ENCODE data around the gene ARHGEF3.

The ARHGEF3 gene

DNA sequence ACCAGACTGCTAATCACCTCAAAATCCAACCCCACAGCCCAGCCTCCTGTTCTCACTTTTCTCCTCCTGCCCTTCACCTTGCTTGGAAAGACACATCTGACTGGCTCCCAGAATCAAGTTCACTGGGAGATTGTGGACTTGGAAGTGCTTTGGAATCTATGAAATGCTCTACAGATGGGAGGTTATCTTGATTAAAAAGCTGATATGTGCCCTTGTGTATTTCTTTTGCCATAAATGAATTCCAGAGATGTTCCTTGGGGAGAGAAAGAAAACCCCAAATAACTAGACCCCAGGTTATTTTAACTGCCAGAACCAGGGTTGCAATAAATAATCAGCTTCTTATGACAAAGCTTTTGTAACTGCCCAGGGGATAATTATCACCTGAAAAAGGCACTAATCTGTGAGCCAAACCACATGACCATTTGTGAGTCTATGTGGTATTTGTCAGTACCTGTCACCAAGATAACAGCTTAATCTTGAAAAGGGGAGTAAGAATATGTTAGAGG, 21.7 kb upstream of the ARHGEF3 start:
- no peak for DNase-seq (ENCODE audit: low read depth)

DNA sequence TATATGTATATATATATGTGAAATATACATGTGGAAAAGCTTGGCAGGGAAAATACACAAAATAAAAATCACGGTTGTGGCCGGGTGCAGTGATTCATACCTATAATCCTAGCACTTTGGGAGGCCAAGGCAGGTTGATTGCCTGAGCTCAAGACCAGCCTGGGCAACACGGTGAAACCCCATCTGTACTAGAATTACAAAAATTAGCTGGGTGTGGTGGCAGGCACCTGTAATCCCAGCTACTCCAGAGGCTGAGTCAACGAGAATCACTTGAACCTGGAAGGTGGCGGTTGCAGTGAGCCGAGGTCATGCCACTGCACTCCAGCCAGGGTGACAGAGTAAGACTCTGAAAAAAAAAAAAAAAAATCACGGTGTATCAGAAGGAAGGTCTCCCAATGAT, 20.8 kb upstream of the ARHGEF3 start:
- no peak for DNase-seq (ENCODE audit: low read depth)

DNA sequence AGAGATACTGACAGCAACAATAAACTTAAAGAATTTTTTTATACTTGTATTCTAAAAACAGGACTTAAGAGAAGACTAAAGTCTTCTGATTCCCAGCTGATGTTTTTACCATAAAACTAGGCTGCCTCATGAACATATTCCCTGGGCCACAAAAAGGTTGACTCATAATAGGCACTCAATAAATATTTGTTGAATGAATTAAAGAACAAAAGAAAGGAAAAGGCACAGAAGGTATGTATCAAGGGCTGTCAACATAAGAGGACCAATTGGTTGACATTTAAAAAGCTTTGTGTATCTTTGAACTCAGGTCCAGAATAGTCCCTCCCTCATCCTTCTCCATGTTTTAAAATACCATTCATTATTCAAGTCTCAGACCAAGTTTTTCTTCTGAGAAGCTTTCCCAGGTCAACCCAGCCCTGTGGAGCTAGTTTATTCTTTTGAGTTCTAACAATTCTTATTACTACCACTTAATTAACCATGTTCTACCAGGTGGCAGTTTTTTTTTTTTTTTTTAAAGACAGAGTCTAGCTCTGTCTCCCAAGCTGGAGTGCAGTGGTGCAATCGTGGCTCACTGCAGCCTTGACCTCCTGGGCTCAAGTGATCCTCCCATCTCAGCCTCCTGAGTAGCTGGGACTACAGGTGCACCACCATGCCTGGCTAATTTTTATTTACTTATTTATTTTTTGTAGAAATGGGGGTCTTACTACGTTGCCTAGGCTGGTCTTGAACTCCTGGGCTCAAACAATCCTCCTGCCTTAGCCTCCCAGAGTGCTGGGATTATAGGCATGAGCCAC, 17.5 kb upstream of the ARHGEF3 start:
- DNase-seq (ENCODE audit: low read depth), result no peak

DNA sequence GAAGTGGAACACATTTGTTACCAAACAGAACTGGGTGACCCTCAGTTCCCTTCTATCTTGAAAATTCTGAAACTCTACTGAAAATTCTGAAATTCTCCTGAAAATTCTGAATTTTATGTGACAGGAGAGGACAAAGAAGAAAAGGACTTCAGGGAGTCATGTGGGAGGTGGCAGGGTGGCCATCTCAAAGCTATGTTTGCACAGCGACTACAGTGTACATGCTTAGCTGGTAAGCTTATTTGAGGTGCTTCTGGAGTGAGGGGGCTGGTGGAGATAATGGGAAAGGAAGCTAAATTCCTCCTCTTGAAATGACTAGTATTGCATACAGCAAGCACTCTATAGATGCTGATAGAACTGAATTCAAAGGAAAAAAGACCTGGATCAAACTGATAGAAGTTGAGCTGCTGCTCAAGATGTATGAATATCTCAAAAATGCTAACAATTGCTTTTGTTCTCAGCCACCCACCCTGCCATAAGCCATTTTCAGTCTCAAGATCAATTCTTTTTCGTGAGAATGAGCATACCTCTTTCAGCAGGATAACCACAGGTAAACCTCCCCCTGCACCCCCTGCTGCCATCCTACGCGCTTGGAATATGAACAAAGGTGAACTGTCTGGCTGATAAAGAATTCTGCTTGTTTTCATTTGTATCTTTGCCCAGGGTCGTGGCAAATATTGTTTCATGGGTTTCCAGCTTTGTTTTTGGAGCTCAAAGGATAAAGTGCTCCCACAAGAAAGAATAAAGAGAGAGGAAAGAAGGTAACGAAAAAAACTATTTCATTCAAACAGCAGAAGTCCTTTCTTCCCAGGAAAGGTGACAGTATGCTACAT, 16.6 kb upstream of the ARHGEF3 start:
- DNase-seq (ENCODE audit: low read depth), result no peak

DNA sequence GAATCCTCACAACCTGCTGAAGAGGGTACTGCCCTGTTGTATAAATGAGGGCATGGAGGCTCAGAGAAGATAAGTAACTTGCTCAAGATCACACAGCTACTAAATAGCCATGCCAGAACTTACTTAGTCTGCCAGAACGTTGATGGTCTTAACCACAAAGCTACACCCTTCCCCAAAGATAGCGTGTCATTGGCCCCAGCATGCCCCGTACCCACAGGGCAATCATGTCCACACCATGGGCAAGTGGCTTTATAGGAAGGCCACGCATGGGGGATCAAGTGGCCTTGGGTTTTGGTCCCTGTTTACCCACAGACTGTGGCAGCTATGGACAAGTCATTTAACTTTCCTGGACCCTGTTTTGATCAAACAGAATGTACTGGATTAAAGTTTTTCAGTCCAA, 15.9 kb upstream of the ARHGEF3 start:
- DNase-seq (ENCODE audit: low read depth), result no peak

DNA sequence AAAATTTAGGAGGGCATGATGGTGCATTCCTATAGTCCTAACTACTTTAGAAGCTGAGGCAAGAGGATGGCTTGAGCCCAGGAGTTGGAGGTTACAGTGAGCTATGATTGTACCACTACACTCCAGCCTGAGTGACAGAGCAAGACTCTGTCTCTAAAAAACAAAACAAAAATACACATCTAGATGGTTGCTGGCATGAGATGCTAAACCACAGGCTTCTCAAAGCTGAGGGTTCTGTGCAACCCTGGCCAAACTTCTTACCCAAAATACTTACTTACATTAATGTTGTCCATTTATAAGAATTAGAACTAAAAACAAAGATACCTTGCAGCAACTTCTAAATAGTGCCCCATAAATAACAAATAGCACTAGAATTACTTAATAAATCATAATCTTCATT, 14.3 kb upstream of the ARHGEF3 start:
- DNase-seq (ENCODE audit: low read depth), result no peak

DNA sequence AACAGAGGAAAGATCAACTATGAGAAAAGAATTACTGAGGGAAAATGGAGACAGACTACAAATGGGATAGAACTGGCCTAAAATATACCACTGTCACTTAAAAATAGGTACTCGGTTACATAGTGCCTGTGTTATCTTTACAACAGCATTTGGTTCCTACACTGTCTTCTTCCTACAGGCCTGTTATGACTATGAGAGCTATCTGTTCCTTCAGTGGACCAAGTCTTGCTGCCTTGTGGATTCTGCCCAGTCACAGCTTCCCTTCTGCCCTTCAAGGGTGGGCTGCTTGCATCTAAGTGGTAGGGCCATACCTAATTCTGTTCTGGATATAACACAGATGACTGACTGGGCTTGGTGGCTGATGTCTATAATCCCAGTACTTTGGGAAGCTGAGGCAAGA, 13.8 kb upstream of the ARHGEF3 start:
- no peak for DNase-seq (ENCODE audit: low read depth)

DNA sequence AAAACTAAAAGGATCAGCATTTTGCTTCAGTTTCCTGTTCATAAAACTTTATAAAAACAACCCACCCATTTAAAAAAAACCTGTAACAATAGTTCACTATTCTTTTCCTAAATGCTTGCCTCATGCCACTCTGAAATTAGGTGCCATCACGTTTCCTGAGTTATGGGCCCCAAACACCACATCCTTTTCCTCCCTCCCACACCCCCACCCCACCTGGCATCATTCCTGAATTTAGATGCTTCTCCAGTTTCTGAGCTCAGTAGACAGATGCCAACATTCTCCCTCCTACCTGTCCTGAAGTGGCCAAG, 11.9 kb upstream of the ARHGEF3 start:
- DNase-seq (ENCODE audit: low read depth), result no peak

DNA sequence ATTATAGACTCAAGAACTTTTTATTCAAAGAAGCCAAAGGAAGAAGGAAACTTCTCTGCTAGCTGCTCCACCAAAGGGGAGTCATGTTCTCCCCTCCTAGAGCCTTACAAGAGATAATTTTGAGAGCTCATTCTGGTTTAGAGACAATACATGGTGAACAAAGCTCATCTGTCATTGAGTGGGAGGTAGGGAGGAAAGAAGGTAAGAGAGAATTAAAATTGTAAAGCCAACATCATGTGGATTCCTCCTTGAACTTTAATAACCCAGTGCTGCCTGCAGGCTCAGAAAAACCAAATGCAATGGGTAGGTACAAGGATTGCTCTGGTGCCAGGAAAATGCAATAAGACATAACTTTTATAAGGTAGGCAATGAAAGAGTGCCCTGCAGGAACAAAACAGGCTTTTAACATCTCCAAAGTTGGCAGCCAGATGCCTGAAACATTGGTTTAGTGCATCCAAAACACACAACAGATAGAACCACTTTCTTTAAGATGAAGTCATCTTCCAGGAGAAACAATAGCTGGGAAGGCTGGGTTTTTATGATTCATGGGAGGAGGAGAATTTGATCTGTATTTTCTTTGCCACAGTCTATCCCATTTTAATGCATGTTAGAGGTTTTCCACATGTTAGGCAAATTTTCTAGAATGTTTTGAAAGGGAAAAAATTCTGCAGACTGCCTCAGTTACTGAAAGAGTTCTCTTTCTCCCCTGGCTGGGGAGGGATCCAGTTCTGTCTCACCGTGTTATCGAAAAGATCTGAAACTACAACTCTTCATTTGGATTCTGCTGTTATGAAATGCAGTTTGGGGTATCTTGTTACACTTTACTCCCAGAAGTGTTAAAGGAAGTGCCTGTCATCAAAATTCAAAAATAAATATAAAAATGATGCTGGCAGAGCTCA, 11.3 kb upstream of the ARHGEF3 start:
- DNase-seq (ENCODE audit: low read depth), result no peak

DNA sequence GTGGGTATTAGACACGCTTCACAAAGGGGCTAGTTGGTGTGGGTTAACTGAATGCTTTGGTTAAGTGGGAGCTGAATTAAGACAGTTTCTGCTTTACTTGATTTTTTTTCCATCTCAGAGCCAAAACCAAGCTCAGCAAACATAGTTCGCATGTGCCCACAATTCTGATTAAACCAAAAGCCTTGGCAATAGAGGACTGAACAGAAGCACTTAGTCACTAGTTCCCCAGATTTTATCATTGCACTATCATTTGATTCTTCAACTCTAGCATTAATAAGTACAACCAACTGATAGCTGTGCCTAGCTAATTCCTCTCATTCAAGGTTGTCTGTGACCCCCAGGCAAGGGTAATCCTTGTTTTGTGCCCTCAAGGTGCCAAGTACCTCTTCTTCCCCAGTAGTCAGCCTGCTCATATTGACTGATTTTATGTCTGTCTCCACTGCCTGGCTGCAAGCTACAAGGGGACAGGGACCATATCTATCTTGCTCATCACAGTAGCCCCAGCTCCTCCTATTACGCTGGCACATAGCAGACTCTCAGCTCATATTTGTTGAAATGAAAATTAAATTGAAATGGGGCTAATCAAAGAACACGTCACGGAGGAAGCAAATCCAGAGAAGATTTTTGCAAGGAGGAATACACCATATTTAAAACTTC, 9.9 kb upstream of the ARHGEF3 start:
- DNase-seq (ENCODE audit: low read depth), result no peak

DNA sequence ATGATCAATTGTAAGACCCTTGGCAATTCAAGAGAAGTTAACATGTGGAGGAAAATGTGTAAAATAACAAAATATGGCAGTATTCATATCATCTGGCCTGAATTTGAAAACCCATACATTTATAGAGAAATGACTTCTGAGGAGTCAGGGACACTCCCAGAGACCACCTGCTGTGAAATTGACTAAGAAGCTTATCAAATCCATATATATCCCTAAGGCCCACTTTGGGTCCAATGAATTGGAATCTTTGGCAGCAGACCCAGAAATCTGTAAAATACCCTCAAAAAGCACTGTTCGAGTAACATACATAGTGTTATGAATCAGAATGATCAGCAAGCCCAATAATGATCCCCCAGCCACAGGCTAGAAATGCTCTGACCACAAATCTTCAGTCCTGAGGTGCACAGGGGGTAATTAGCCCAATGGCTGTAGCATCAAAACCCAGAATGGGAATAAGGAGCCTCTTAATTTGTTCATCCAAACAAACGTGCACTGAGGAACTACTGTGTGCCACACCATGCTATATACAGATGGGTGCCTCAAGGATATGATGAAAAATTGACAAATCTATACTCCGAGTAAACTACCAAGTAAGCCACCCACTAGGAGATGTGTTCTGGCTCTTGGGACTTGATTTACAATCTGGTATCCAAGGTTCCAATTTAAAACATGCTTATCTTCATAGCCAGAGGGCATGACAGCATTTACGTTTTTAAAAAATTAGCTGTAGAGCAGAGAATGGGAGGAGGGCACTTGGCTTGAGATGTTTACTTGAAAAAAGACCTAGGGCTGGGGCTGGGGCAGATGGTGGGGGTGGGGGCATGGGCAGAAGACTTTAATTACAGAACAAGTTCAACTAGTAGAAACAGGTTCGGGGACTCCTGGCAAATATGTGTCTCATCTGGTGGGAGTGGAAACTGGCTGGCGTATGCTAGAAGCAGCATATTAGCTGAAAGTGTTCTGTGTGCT, 9.1 kb upstream of the ARHGEF3 start:
- no peak for DNase-seq (ENCODE audit: low read depth)

DNA sequence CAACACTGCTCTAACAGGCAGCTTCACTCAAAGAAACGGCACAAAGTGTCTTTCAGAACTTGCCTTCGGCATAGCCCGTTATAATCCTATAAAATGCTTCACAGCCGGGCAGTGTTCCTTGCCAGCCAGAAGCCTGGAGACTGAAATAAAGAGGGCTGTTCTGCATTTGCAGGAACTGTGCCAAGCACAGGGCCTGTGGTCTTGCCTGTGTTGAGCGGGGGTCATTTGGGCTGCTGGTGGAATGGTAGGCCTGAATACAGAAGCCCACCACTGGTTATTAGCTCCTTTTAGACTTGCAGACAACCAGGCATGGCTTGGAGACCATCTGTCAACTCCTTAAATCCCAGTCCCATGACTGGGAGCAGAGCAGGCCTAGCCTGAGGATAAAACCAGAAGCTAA, 4.7 kb upstream of the ARHGEF3 start:
- no peak for DNase-seq (ENCODE audit: low read depth)

DNA sequence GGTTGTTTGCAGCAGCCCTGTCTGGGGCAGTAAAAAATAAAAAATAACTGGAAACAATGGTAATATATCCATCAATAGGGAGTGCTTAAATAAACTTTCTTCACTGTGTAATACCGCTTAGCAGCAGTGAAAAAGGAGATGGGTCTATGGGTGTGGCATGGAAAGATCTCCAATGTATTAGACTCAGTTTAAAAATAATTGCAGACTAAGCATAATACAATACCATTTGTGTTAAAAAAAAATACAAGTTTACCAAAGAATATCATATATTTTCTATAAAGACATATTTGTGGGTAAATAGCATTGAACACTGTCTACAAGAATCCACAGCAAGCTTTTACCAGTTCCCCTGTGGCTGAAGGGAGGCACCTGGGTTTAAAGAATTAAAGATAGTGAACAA, 1.0 kb upstream of the ARHGEF3 start:
- no peak for DNase-seq (ENCODE audit: low read depth)

DNA sequence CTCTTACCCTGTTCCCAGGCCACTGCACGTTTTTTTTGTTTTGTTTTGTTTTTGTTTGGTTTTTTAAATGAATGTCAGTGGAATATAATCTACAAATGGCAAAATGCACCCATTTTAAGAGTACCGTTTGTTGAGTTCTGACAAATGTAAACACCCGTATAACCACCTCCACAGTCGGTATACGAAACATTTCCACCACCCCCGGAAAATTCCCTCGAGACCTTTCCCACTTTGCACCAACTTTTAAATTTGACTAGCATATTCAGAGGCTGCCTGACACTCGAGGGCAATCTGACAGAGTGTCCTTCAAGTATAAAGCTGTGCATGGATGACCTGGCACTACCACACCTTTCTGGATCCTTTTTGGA, 613 bp upstream of the ARHGEF3 start:
- DNase-seq (ENCODE audit: low read depth), result no peak

DNA sequence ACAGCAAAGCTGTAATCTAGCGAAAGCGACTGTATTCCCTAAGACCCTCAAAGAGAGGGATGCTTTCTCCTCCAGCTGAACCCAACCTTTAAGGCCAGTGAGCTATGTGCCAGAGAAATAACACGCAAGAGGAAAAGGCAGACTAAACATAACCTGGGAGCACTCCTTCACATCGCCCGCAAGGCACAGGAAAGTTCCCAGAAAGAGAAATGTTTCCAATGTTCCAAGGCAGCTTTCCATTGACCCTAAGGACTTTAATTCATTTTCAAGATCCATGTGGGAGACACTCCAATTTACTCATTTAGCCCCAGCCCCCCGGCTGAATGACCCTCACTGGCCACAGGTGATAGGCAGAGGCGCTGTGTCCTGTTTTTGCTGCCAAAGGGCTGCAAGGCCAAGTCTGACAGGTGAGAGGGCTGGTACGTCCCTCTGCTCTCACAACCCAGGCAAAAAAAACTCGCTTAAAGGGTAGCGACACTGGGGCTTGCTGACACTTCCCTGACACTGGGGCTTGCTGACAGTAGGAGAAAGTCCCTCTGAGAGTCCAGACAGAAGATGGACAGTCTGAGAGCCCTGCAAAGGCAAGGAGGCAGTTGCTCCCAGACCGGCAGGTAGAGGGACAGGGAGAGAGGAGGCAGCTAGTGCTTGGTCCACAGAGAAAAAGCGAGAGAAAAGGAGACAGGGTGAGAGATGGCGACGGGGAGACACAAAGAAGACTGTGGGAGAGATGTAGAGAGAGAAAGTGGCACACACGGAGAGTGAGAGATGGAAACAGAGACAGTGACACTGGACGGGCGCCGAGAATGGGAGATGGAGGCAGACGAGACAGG, 702 bp downstream of the ARHGEF3 start:
- DNase-seq (ENCODE audit: low read depth), result no peak

DNA sequence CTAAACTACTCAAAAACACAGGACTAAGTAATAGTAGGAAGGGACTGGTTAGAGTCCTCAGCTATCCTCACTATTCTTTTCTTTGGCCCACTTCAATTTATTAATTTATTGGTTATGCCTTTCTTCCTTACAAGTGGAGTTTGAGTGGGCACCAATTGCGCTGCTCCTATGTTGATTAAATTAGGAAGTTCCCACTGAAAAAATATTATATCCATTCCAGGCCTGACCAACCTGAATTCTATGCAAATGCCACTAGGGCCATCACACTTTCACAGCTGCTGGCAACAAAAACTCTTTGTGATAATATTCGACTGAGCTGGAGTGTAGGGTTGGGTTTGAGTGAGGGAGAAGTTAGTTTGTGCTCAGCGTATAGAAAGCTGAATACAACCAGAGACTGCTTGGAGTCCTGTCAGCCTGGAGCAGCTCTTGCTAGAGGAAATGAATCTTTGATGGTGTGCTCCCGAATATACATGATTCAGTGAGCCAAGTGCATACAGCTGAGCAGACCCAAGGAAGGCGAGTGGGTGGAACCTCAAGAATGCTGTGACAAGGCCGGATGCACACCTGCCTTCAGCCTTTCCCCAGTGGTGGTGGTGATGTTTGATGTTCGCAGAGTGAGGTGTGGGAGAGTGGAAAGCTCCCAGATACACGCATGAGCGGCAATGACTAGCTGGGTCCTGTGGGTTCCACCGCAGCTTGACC, 1.5 kb downstream of the ARHGEF3 start:
- peak; percentile 64 for DNase-seq (ENCODE audit: low read depth)

DNA sequence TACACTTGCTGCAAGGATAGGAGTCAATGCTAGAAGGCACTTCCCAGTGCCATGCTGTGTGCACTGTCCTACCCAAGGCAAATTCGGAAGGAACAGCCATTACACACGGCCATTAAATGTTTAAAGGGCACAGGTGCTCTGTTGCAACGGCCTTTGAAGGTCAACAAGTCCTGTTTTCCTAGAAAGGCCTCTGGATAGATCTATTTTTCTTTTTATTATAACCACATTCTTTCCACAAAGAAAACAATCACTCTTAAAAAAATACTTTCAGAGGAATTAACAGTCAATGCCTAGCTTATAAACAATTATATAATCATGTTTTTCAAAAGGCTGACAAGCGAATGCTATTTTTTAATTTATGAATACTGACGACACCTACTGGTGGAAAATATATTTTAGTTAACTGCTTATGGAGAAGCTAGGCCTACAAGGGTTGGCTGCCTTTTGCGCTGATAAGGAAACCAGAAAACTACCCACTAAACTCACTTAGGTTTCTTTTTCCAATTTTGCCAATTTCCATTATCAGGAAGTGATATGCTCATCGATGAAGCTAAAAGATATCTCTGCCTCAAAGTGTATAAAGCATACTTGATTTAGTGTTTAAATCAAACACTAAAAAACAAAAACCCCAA, 2.4 kb downstream of the ARHGEF3 start:
- no peak for DNase-seq (ENCODE audit: low read depth)

DNA sequence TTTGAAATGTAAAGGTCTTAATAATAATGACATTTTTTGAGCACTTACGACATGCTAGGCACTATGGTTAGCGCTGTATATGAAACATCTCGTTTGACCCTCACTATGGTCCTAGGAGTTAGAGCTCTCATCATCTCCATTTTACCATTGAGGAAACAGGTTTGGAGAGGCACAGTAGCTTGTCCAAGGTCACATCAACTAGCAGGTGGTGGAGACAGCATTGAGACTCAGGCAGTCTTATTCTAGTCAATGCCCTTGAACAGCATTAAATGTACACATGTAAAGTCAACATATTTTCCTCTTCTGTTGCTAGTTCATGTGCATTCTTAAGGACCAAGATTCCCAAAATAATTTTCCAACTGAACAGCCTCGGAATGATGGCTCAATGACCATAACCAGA, 4.8 kb downstream of the ARHGEF3 start:
- DNase-seq (ENCODE audit: low read depth), result no peak

DNA sequence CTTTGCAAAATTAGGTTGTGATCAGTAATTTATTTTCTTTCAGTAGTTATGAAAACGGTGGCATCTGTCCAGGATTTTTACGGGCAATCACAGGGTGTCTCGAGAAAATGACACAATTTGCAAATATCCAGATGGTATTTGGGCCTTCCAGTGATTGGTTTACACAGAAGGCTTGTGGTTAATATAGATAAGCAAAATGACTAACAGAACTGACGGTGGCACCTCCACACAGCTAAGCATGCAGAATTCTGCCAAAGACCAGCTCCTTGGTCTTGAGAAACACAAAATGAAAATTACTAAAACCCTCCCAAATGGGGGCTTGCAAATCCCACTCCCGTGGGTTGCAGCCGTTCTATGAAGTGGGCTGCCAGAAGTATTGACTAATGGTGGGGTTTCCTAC, 5.5 kb downstream of the ARHGEF3 start:
- no peak for DNase-seq (ENCODE audit: low read depth)
